CD4-positive, alpha-beta memory T cell (primary cell): ENCODE results near the gene PRG2. TPM values are rescaled to one million over a fixed set of nuclear protein-coding genes. Genes with fewer than 3 reads are reported as not detected.
A peak's percentile ranks its signal among the peaks of the same experiment; 100 is the strongest.

Experiments
- CTCF ChIA-PET: fragments of 350-600 bp; sonication (Branson Sonifier 250); formaldehyde crosslinking; loops from one replicate; lab custom pipeline; 2021; ENCODE audit warnings: inconsistent platforms; ENCODE audit not compliant: partially characterized antibody; lab: Charles Lee
- POLR2A ChIA-PET: fragments of 350-600 bp; sonication (Branson Sonifier 250); formaldehyde crosslinking; loops from one replicate; lab custom pipeline; 2021; ENCODE audit not compliant: partially characterized antibody; lab: Charles Lee
- DNase-seq, 5 donors: peaks; one replicate each; pipeline versions ENCODE4 v3.0.0 to v3.0.0-alpha.2; 2020 to 2022; ENCODE audit warnings: mixed read lengths in 1 of 5
- H3K27ac ChIP-seq: one replicate; pipeline ENCODE4 v1.7.0; 2013; ENCODE audit warnings: low read depth, low read length
- H3K27me3 ChIP-seq: 2 replicates; pipeline ENCODE4 v1.7.0; 2013; ENCODE audit warnings: mild to moderate bottlenecking, low read length, moderate library complexity; ENCODE audit not compliant: insufficient read depth
- H3K36me3 ChIP-seq: 2 replicates; pipeline ENCODE4 v1.7.0; 2013; ENCODE audit warnings: mild to moderate bottlenecking, low read length, moderate library complexity; ENCODE audit not compliant: insufficient read depth
- H3K4me1 ChIP-seq: 2 replicates; pipeline ENCODE4 v1.7.0; 2013; ENCODE audit warnings: mild to moderate bottlenecking, low read length, moderate library complexity; ENCODE audit not compliant: insufficient read depth
- H3K4me3 ChIP-seq, 2 donors: one replicate each; pipeline ENCODE4 v1.7.0; 2013; ENCODE audit warnings: low read length in 2 of 2, mild to moderate bottlenecking in 1 of 2
- H3K9me3 ChIP-seq, 2 donors: one replicate each; pipeline ENCODE4 v1.7.0; 2013; ENCODE audit warnings: low read length in 2 of 2, control low read depth in 1 of 2; ENCODE audit not compliant: control insufficient read depth in 1 of 2
- H3K27ac Mint-ChIP-seq, 7 donors: one replicate each; pipeline ENCODE4 v1.8.0; 2020 to 2021; ENCODE audit warnings: mixed read lengths in 7 of 7, mild to moderate bottlenecking in 6 of 7, inconsistent platforms in 3 of 7, moderate library complexity in 3 of 7
- H3K27me3 Mint-ChIP-seq, 2 donors: one replicate each; pipeline ENCODE4 v1.8.0; 2020 to 2021; ENCODE audit warnings: mixed read lengths in 2 of 2
- H3K36me3 Mint-ChIP-seq, 2 donors: one replicate each; pipeline ENCODE4 v1.8.0; 2020 to 2021; ENCODE audit warnings: mixed read lengths in 2 of 2, inconsistent platforms in 1 of 2, mild to moderate bottlenecking in 1 of 2
- H3K4me1 Mint-ChIP-seq, 4 donors: one replicate each; pipeline ENCODE4 v1.8.0; 2020 to 2021; ENCODE audit warnings: mixed read lengths in 4 of 4, mild to moderate bottlenecking in 1 of 4
- H3K4me3 Mint-ChIP-seq, 8 donors: one replicate each; pipeline ENCODE4 v1.8.0; 2020 to 2021; ENCODE audit warnings: mixed read lengths in 8 of 8, mild to moderate bottlenecking in 7 of 8, moderate library complexity in 6 of 8, inconsistent platforms in 3 of 8
- H3K9me3 Mint-ChIP-seq, 8 donors: one replicate each; pipeline ENCODE4 v1.8.0; 2020 to 2021; ENCODE audit warnings: mixed read lengths in 8 of 8, mild to moderate bottlenecking in 5 of 8, inconsistent platforms in 3 of 8, moderate library complexity in 1 of 8
- intact Hi-C: fragments of 100-400 bp; cut with micrococcal nuclease; formaldehyde crosslinking; loops from one replicate; pipeline ENCODE4 v1.15.1; 2023
- polyA plus RNA-seq, 2 donors: library from polyadenylated mRNA; unstranded; fragments of 300-500 nt; fragmentation: Illumina TruSeq; gene quantifications; one replicate each; pipeline ENCODE4 v1.2.3, GENCODE V29; 2021
- total RNA-seq, 2 experiments: library from RNA; stranded (reverse); gene quantifications; one replicate each; pipeline ENCODE4 v1.2.3, GENCODE V29; 2021

PRG2 gene
- total and polyA plus RNA-seq, 4 experiments from 2014 or later: 0.25 TPM; not detected in 3

DNA sequence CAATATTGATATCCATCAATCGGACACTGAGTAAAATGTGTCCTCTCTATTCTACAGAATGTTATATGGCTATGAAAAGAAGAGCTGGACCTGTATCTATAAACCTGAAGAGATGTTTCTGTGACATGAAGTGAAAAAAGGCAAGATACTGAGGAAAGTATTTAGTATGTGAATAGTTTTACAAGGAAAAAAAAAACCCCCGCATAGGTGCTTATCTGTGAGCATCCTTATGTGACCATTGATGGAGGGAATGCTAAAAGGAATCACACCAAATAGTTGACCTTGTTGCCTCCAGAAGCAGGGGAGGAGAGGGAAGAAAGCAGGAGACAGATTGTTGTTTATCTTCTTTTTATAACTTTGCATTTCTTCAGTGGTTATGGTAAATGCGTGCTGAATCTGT, 661 bp upstream of the PRG2 start:
- Histone ChIP-seq H3K27ac (no peak overlapping the region), H3K27me3 (no peaks in the 10 kb centered on the region), H3K9me3 (no peaks in the 10 kb centered on the region), H3K4me1 (no peaks in the 10 kb centered on the region), H3K4me3 (no peak overlapping the region), H3K36me3 (no peaks in the 10 kb centered on the region)
- Mint-ChIP-seq H3K4me1 (no peaks in the 10 kb centered on the region), H3K27me3 (peaks cover 0 to 2% of the 10 kb centered on the region in 2 donors), H3K27ac (no peak overlapping the region), H3K36me3 (no peaks in the 10 kb centered on the region), H3K9me3 (no peaks in the 10 kb centered on the region), H3K4me3 (no peak overlapping the region)
- POLR2A ChIA-PET: no interaction called here
- DNase-seq: no peak
- intact Hi-C loops: no loop called here
- CTCF ChIA-PET: interaction anchor here (1.3 kb wide), 1 partner anchor 67 kb away, joined by 4 read pairs; no protein-coding TSS in a partner anchor

DNA sequence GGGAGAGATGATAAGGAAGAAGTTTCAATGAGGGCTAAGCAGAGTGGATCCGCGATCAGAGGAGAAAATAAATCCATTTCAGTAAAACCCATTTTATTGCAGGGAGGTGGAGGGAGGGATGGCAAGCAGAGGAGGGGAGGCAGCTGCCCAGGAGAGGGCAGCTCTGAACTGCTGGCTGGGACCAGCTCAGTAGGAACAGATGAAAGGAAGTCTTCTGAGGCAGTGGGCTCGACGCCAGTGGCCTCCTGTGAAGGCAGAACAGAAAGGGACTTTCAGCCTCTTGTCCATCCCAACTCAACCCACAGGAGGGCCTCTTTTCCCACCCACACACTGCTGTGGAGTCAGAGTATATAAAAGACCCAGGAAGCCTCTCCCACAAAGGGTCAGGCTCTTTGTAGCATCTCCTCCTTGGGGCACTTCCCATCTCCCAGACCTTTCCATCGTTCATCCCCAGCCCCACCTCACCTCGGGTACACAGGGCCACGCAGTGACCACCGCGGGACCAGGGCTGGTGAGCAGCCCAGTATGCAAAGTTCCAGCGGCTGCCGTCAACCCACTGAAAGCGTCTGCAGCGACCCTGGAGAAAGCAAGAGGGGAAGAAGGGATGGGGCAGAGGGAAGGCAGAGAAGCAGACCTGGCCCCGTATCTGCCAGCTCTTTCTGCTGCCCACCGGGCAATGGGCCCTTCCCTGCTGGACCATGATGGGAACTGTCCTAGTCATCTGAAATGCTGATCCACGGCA, 3.0 kb downstream of the PRG2 start:
- Histone ChIP-seq H3K9me3 (no peaks in the 10 kb centered on the region), H3K27ac (no peak overlapping the region), H3K27me3 (no peaks in the 10 kb centered on the region), H3K36me3 (no peaks in the 10 kb centered on the region), H3K4me3 (no peak overlapping the region), H3K4me1 (no peaks in the 10 kb centered on the region)
- intact Hi-C loops: no loop called here
- Mint-ChIP-seq H3K36me3 (no peaks in the 10 kb centered on the region), H3K9me3 (no peaks in the 10 kb centered on the region), H3K4me3 (no peak overlapping the region), H3K27me3 (peaks cover 3 to 5% of the 10 kb centered on the region in 2 donors), H3K27ac (no peak overlapping the region), H3K4me1 (no peaks in the 10 kb centered on the region)
- ChIA-PET POLR2A (no interaction called here), CTCF (interaction anchor here (1.3 kb wide), 1 partner anchor 69 kb away, joined by 5 read pairs; no protein-coding TSS in a partner anchor)
- no peak for DNase-seq

DNA sequence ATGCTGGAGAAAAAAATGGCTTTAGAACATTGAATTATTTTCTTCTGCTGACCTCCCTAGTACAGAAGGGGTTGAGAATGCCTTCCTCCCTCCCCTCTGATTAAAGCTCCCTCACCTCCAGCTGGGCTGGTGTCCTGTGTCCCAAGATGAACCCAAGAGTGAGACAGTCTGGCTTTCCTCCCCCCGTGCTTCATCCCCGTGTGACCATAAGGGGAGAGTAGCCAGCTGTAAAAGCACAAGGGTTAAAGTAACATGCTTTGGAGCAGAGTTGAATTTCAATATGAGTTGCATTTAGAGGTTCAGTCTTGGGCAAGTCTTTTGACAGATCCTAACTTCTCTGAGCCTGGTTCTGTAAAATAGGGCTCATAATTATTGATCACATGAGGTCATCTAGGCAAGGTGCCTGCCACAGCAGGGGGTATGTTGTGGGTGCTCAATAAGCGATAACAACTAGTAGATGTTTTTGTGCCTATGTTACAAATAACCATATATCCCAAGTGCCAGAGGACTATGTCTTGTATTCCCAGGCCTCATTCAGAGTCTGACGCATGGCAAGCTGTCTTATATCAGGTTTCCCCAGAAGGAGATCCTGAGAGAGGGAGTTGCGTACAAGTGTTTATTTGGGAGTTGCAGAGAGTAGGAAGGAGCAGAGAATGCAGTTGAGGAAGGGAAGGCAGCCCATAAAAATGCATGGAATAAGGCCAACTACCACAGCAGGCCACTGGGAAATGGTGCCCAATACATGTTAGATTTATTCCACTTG, 4.1 kb downstream of the PRG2 start:
- ChIA-PET CTCF (no interaction called here), POLR2A (no interaction called here)
- no peak for DNase-seq
- intact Hi-C loops: no loop called here
- Mint-ChIP-seq H3K4me3 (no peak overlapping the region), H3K27me3 (peaks cover 7 to 8% of the 10 kb centered on the region in 2 donors), H3K27ac (no peak overlapping the region), H3K36me3 (no peaks in the 10 kb centered on the region), H3K4me1 (no peaks in the 10 kb centered on the region), H3K9me3 (no peaks in the 10 kb centered on the region)
- Histone ChIP-seq H3K27ac (no peak overlapping the region), H3K4me1 (no peaks in the 10 kb centered on the region), H3K4me3 (no peak overlapping the region), H3K9me3 (no peaks in the 10 kb centered on the region), H3K36me3 (no peaks in the 10 kb centered on the region), H3K27me3 (no peaks in the 10 kb centered on the region)

GRCh38 chr11:57380975-57381374, 9.5 kb downstream of the PRG2 start, which contains the start of gene PRG3:
Gene PRG3 (minus strand): TSS chr11:57381150. CDS start chr11:57380708, 442 bp downstream.
- no peak within 1 kb of the TSS for H3K4me3 Mint-ChIP-seq
- no peak for DNase-seq
- H3K27ac ChIP-seq: no peak within 1 kb of the TSS
- H3K36me3 ChIP-seq: no peaks in the 10 kb centered on the region
- H3K4me1 Mint-ChIP-seq: no peaks in the 10 kb centered on the region
- no peaks in the 10 kb centered on the region for H3K36me3 Mint-ChIP-seq
- H3K9me3 Mint-ChIP-seq: peaks cover 0 to 2% (median 0%) of the 10 kb centered on the region in 8 donors
- H3K4me1 ChIP-seq: no peaks in the 10 kb centered on the region
- no peaks in the 10 kb centered on the region for H3K9me3 ChIP-seq
- H3K27ac Mint-ChIP-seq: no peak within 1 kb of the TSS
- H3K27me3 Mint-ChIP-seq: peaks cover 12 to 22% of the 10 kb centered on the region in 2 donors
- H3K27me3 ChIP-seq: no peaks in the 10 kb centered on the region
- CTCF ChIA-PET: no interaction called here
- POLR2A ChIA-PET: no interaction called here
- no peak within 1 kb of the TSS for H3K4me3 ChIP-seq
- intact Hi-C loops: no loop called here

DNA sequence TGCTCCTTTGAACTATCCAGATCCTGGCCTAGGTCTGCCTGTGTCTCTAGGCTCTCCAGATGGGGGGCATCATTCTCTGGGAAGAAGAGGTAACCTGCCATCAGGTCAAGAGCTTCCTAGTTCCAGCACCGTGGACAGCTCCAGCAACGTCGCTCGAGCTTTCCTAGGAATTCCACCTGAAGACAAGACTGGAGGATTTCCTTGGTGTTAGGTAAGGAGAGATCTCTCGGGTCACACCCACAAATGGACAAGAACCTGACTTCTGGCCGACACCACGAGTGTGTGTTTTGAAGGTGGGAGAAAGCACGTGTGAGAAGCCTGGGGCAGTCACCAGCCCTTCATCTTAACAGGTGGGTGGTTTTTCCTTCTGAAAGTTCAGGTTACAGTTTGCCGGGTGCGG, 10.7 kb downstream of the PRG2 start:
- H3K4me1 ChIP-seq: no peaks in the 10 kb centered on the region
- Mint-ChIP-seq H3K4me3 (no peak overlapping the region), H3K9me3 (peaks cover 0 to 2% (median 0%) of the 10 kb centered on the region in 8 donors), H3K4me1 (no peaks in the 10 kb centered on the region), H3K36me3 (no peaks in the 10 kb centered on the region), H3K27ac (no peak overlapping the region), H3K27me3 (peaks cover 12 to 20% of the 10 kb centered on the region in 2 donors)
- no peak for DNase-seq
- H3K9me3 ChIP-seq: no peaks in the 10 kb centered on the region
- ChIA-PET POLR2A (no interaction called here), CTCF (no interaction called here)
- no peaks in the 10 kb centered on the region for H3K36me3 ChIP-seq
- H3K4me3 ChIP-seq: no peak overlapping the region
- H3K27me3 ChIP-seq: no peaks in the 10 kb centered on the region
- intact Hi-C loops: no loop called here
- H3K27ac ChIP-seq: no peak overlapping the region

DNA sequence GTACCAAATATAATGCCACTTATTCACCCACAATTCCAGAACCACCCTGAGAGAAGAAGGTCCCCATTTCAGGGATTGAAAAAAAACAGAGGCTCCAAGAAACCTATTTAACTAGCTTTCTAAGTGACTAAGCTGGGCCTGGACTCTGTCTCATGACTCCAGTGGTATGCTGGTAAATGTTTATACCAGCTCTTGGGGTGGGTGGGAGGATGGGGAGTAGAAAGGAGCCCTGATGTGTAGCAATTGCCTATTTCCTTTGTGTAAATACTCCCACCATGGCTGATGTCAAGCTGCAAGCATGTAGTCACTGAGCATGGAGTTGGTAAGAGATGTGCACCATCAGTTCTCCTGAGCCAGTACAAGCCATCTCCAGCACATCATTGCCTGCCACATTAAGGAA, 12.3 kb downstream of the PRG2 start:
- CTCF ChIA-PET: no interaction called here

DNA sequence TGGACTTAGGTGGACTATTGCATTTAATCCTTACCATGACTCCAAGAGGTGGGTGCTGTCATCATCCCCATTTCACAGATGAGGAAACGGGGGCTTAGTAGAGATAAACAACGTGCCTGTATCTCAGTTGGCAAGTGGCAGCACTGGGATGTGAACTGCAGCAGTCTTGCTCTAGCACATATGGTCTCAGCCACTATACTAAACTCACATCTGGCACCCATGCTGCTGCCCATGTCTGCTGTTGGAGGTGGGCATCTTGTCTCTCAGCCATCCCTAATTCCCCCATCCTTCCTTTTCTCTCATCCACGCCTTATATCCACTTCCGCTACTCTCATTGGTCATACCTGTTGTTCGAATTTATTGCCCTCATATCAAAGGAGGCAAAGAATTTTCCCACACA, 13.3 kb downstream of the PRG2 start:
- no peaks in the 10 kb centered on the region for H3K36me3 ChIP-seq
- ChIA-PET CTCF (no interaction called here), POLR2A (no interaction called here)
- intact Hi-C loops: no loop called here
- Mint-ChIP-seq H3K9me3 (peaks cover 0 to 2% (median 0%) of the 10 kb centered on the region in 8 donors), H3K27ac (peak overlapping the region in 1 of 7 donors; percentile 43), H3K27me3 (peaks cover 6 to 16% of the 10 kb centered on the region in 2 donors), H3K4me3 (no peak overlapping the region), H3K36me3 (no peaks in the 10 kb centered on the region), H3K4me1 (no peaks in the 10 kb centered on the region)
- no peak overlapping the region for H3K4me3 ChIP-seq
- H3K4me1 ChIP-seq: no peaks in the 10 kb centered on the region
- no peaks in the 10 kb centered on the region for H3K9me3 ChIP-seq
- no peak overlapping the region for H3K27ac ChIP-seq
- H3K27me3 ChIP-seq: no peaks in the 10 kb centered on the region
- DNase-seq: no peak

More for the DNA sequence above, 12.3 kb downstream of the PRG2 start:
- H3K27me3 Mint-ChIP-seq: peaks cover 10 to 20% of the 10 kb centered on the region in 2 donors
- DNase-seq: no peak
- no peaks in the 10 kb centered on the region for H3K9me3 ChIP-seq
- intact Hi-C loops: no loop called here
- POLR2A ChIA-PET: no interaction called here
- no peaks in the 10 kb centered on the region for H3K36me3 Mint-ChIP-seq
- H3K9me3 Mint-ChIP-seq: peaks cover 0 to 2% (median 0%) of the 10 kb centered on the region in 8 donors
- H3K4me3 Mint-ChIP-seq: no peak overlapping the region
- no peaks in the 10 kb centered on the region for H3K4me1 ChIP-seq
- no peak overlapping the region for H3K4me3 ChIP-seq
- no peaks in the 10 kb centered on the region for H3K27me3 ChIP-seq
- H3K4me1 Mint-ChIP-seq: no peaks in the 10 kb centered on the region
- no peak overlapping the region for H3K27ac ChIP-seq
- H3K27ac Mint-ChIP-seq: no peak overlapping the region
- H3K36me3 ChIP-seq: no peaks in the 10 kb centered on the region
